Fibroblast of lung (primary cell): ENCODE measurements around the gene CD68. TPM values are rescaled to one million over a fixed set of nuclear protein-coding genes. Genes with fewer than 3 reads are reported as not detected.
"Not testable (repeated sequence)": the region's sequence is repeated elsewhere in the genome, so short reads cannot be mapped to it uniquely, and the experiment has no call there.

ENCODE experiments used
- DNase-seq, 2 donors: peaks; one replicate each; pipeline versions ENCODE4 v3.0.0 to v3.0.0-alpha.2; 2010; ENCODE audit warnings: low read depth in 2 of 2
- H2AFZ ChIP-seq: 2 replicates; pipeline ENCODE4 v1.5.1; 2012; ENCODE audit warnings: low read length, control low read depth, inconsistent platforms
- H3K27ac ChIP-seq: 2 replicates; pipeline ENCODE4 v1.5.1; 2011; ENCODE audit warnings: low read length, control low read depth; ENCODE audit not compliant: insufficient read depth
- H3K27me3 ChIP-seq: 2 replicates; pipeline ENCODE4 v1.5.1; 2011; ENCODE audit warnings: mild to moderate bottlenecking, low read length; ENCODE audit not compliant: control insufficient read depth, insufficient read depth
- H3K36me3 ChIP-seq: 2 replicates; pipeline ENCODE4 v1.5.1; 2011; ENCODE audit warnings: low read length; ENCODE audit not compliant: control insufficient read depth, insufficient read depth
- H3K4me1 ChIP-seq: 2 replicates; pipeline ENCODE4 v1.5.1; 2011; ENCODE audit warnings: low read length; ENCODE audit not compliant: control insufficient read depth, insufficient read depth; ENCODE audit errors: extremely low read depth
- H3K4me2 ChIP-seq: 2 replicates; pipeline ENCODE4 v1.5.1; 2011; ENCODE audit warnings: low read length, control low read depth; ENCODE audit not compliant: insufficient read depth; ENCODE audit errors: extremely low read depth
- H3K4me3 ChIP-seq, 4 experiments: fragments of 200-600 bp in 1 of 4; sonication (generic) in 1 of 4; replicated peaks in 1 of 4; 2 replicates each; pipeline ENCODE4 v1.5.1; 2011 to 2016; ENCODE audit warnings: low read length in 4 of 4, low read depth in 3 of 4, mild to moderate bottlenecking in 3 of 4, control low read depth in 2 of 4, inconsistent platforms in 1 of 4, mixed read lengths in 1 of 4; ENCODE audit not compliant: insufficient read depth in 1 of 4; ENCODE audit errors: control extremely low read depth in 1 of 4
- H3K79me2 ChIP-seq: 2 replicates; pipeline ENCODE4 v1.5.1; 2012; ENCODE audit warnings: mild to moderate bottlenecking, low read length, inconsistent platforms; ENCODE audit not compliant: control insufficient read depth, insufficient read depth
- H3K9ac ChIP-seq: 2 replicates; pipeline ENCODE4 v1.5.1; 2011; ENCODE audit warnings: mild to moderate bottlenecking, low read length, control low read depth; ENCODE audit not compliant: insufficient read depth
- H3K9me3 ChIP-seq: 2 replicates; pipeline ENCODE4 v1.5.1; 2012; ENCODE audit warnings: low read depth, low read length; ENCODE audit not compliant: control insufficient read depth, insufficient read depth
- H4K20me1 ChIP-seq: 2 replicates; pipeline ENCODE4 v1.5.1; 2011; ENCODE audit warnings: low read length; ENCODE audit not compliant: control insufficient read depth, insufficient read depth; ENCODE audit errors: extremely low read depth
- EZH2 ChIP-seq: IDR thresholded peaks from 2 replicates; pipeline ENCODE4 v1.5.1; 2012; ENCODE audit warnings: low read length, control low read depth, mild to moderate bottlenecking; ENCODE audit errors: missing control alignments
- polyA plus RNA-seq, 2 donors: library from polyadenylated mRNA; depleted of rRNA in 1 of 2; stranded (reverse) in 1 of 2; unstranded in 1 of 2; fragments of >200 nt; gene quantifications; 2 replicates each; pipeline ENCODE4 v1.2.1, GENCODE V29; 2011 to 2012; ENCODE audit warnings: missing spikeins in 1 of 2
- total RNA-seq: library from RNA; depleted of rRNA; stranded (reverse); fragments of >200 nt; gene quantifications from 2 replicates; pipeline ENCODE4 v1.2.1, GENCODE V29; 2014
- TF ChIP-seq, protein P1 (sequence below), 2 donors: IDR thresholded peaks in 1 of 2; conservative IDR thresholded peaks in 1 of 2; 1 replicate in 1 of 2; 2 replicates in 1 of 2; pipeline ENCODE4 v1.5.1; 2011 to 2012; ENCODE audit warnings: low read length in 2 of 2, control low read depth in 1 of 2, inconsistent platforms in 1 of 2, low read depth in 1 of 2, mild to moderate bottlenecking in 1 of 2

CD68 gene
- total and polyA plus RNA-seq, 2 donors (not counting 1 experiment from before 2014, with no cell fraction given): 29.4 to 90.4 TPM

DNA sequence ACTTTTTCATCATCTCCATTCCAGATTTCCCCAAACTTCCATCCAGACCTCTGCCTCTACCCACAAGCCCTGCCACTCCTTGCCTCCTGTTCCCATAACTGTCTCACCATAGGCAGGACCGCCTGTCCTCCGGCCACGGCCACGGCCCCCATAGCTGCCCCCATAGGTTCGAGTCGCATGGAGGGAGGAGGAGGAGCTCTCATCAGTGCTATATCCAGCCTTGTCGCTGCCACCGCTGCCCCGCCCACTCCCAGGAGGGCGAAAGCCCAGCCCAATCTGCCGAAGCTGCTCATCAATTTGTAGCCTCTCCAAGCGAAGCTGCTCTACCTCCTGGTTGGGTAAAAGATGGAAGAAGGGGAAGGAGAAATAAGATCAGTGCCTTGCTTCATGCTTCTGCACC is 13.9 kb downstream of the CD68 start:
- TF ChIP-seq, protein P1, sequence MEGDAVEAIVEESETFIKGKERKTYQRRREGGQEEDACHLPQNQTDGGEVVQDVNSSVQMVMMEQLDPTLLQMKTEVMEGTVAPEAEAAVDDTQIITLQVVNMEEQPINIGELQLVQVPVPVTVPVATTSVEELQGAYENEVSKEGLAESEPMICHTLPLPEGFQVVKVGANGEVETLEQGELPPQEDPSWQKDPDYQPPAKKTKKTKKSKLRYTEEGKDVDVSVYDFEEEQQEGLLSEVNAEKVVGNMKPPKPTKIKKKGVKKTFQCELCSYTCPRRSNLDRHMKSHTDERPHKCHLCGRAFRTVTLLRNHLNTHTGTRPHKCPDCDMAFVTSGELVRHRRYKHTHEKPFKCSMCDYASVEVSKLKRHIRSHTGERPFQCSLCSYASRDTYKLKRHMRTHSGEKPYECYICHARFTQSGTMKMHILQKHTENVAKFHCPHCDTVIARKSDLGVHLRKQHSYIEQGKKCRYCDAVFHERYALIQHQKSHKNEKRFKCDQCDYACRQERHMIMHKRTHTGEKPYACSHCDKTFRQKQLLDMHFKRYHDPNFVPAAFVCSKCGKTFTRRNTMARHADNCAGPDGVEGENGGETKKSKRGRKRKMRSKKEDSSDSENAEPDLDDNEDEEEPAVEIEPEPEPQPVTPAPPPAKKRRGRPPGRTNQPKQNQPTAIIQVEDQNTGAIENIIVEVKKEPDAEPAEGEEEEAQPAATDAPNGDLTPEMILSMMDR (conservative IDR thresholded peaks at IDR 0.05 in 1 of 2, IDR thresholded peaks at IDR 0.05 in 1 of 2; ENCODE audit: low read depth in 1 of 2, low read length in 2 of 2): no peak
- TF ChIP-seq EZH2: no peak
- H3K79me2 ChIP-seq: peaks cover 7% of the 10 kb centered on the region
- no peak overlapping the region for H3K4me3 ChIP-seq
- H3K27me3 ChIP-seq: no peaks in the 10 kb centered on the region
- DNase-seq: no peak
- H3K4me2 ChIP-seq: no peak overlapping the region
- no peaks in the 10 kb centered on the region for H4K20me1 ChIP-seq
- H3K9me3 ChIP-seq: no peaks in the 10 kb centered on the region
- peaks cover 36% of the 10 kb centered on the region for H3K36me3 ChIP-seq
- peaks cover 29% of the 10 kb centered on the region for H3K4me1 ChIP-seq
- no peak overlapping the region for H3K9ac ChIP-seq
- no peak overlapping the region for H3K27ac ChIP-seq
- H2AFZ ChIP-seq: no peak overlapping the region

DNA sequence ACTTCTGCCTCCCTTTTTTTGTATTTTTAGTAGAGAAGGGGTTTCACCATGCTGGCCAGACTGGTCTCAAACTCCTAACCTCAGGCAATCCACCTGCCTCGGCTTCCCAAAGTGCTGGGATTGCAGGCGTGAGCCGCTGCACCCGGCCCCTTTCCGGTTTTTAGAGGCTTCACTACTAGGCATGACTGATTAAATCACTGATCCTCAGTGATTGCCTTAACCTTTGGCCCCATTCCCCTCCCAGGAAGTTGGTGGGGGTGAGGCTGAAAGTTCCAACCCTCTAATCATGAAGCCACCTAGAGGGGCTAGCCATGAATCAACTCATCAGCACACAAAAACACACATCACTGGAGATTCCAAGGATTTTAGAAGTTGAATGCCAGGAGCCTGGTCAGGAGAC is 18.1 kb downstream of the CD68 start:
- not testable (repeated sequence) for H3K4me2 ChIP-seq, H3K9me3 ChIP-seq, H3K79me2 ChIP-seq, H3K27ac ChIP-seq, H4K20me1 ChIP-seq, H3K27me3 ChIP-seq, H3K9ac ChIP-seq, H3K4me1 ChIP-seq, H3K4me3 ChIP-seq, DNase-seq, H2AFZ ChIP-seq
- peaks cover 21% of the 10 kb centered on the region for H3K36me3 ChIP-seq

DNA sequence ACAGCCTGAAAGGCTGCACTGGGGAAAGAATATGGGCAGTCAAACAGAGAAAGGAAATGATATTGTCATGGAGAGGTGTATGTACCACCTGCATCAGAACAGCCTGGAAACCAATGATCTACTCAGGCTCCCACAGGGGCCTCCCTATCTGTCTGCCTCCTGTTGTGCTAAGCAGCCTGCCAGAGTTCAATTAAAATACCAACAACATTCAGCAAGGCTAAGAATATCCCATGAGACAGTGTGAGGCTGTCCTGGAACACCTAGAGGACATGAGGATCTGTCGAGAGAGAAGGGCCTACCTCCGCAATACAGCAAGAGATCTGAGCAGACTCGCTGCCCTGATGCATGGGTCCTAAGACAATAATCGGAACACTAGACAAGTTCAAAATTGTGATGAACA is 26.8 kb downstream of the CD68 start:
- H2AFZ ChIP-seq: no peak overlapping the region
- peaks cover 9% of the 10 kb centered on the region for H3K36me3 ChIP-seq
- H3K79me2 ChIP-seq: peaks cover 27% of the 10 kb centered on the region
- H3K9ac ChIP-seq: no peak overlapping the region
- no peak for DNase-seq
- TF ChIP-seq, protein P1 (conservative IDR thresholded peaks at IDR 0.05 in 1 of 2, IDR thresholded peaks at IDR 0.05 in 1 of 2; ENCODE audit: low read depth in 1 of 2, low read length in 2 of 2): no peak
- TF ChIP-seq EZH2: no peak
- no peaks in the 10 kb centered on the region for H3K9me3 ChIP-seq
- H4K20me1 ChIP-seq: no peaks in the 10 kb centered on the region
- no peaks in the 10 kb centered on the region for H3K27me3 ChIP-seq
- no peak overlapping the region for H3K4me2 ChIP-seq
- H3K4me3 ChIP-seq: no peak overlapping the region
- H3K4me1 ChIP-seq: no peaks in the 10 kb centered on the region
- no peak overlapping the region for H3K27ac ChIP-seq

DNA sequence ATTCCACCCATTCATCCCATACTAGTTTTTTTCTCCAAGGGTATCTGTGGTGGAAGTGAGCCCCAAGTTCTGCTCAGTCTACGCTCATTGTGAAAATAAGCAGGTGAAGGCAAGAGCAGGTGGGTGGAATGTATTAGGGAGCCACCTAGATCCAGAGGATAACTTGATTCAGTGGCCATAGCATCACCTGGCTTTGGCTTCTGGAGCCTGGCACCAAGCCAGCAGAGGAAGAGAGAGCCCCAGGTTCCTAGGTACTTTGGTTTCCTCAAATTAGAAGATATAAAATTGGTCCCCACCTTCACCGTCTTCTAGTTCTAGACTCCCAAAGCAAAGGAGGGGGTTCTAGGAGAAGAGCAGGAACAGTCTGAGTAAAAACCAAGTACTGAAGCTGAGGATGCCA is 31.2 kb downstream of the CD68 start:
- Histone ChIP-seq H3K27me3 (no peaks in the 10 kb centered on the region), H3K4me1 (peaks cover 5% of the 10 kb centered on the region), H4K20me1 (no peaks in the 10 kb centered on the region)

More for the DNA sequence above, 31.2 kb downstream of the CD68 start:
- Histone ChIP-seq H3K9me3 (no peaks in the 10 kb centered on the region), H2AFZ (no peak overlapping the region), H3K27ac (no peak overlapping the region), H3K36me3 (peaks cover 2% of the 10 kb centered on the region), H3K4me2 (no peak overlapping the region), H3K9ac (no peak overlapping the region), H3K79me2 (peaks cover 56% of the 10 kb centered on the region), H3K4me3 (no peak overlapping the region)
- DNase-seq: no peak
- TF ChIP-seq, protein P1 (conservative IDR thresholded peaks at IDR 0.05 in 1 of 2, IDR thresholded peaks at IDR 0.05 in 1 of 2; ENCODE audit: low read depth in 1 of 2, low read length in 2 of 2): no peak
- no peak for TF ChIP-seq EZH2
